ENCODE data around the gene BCKDHA.

DNA sequence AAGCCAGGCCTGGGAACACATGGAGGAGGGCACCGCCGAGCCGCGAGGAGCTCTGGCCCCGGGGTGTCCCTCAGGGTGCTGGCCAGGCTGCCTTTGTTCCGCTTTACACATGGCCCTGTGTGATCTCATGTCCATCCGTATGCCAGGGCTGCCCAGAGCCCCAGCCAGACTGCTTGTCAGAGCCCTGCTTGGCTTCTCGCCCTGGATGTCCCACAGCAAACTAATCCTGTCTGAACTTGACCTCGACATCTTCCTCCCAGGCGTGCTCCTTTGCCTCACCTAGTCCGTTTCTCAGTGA, 14.3 kb downstream of the BCKDHA start:
- no peak for TF ChIP-seq EZH2 (IDR thresholded peaks at IDR 0.05; ENCODE audit: low read length)
- TF ChIP-seq, protein P1, sequence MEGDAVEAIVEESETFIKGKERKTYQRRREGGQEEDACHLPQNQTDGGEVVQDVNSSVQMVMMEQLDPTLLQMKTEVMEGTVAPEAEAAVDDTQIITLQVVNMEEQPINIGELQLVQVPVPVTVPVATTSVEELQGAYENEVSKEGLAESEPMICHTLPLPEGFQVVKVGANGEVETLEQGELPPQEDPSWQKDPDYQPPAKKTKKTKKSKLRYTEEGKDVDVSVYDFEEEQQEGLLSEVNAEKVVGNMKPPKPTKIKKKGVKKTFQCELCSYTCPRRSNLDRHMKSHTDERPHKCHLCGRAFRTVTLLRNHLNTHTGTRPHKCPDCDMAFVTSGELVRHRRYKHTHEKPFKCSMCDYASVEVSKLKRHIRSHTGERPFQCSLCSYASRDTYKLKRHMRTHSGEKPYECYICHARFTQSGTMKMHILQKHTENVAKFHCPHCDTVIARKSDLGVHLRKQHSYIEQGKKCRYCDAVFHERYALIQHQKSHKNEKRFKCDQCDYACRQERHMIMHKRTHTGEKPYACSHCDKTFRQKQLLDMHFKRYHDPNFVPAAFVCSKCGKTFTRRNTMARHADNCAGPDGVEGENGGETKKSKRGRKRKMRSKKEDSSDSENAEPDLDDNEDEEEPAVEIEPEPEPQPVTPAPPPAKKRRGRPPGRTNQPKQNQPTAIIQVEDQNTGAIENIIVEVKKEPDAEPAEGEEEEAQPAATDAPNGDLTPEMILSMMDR (optimal IDR thresholded peaks at IDR 0.05 in 1 of 3, IDR thresholded peaks at IDR 0.05 in 1 of 3, conservative IDR thresholded peaks at IDR 0.05 in 1 of 3; ENCODE audit: extremely low read depth in 1 of 3, insufficient read depth in 2 of 3, low read length in 3 of 3): no peak

All from keratinocyte (primary cell).